Nephron (organoid): ENCODE data around the gene PRKCA.
A peak's percentile ranks its signal among the peaks of the same experiment; 100 is the strongest.

ENCODE experiments used
- H3K27ac Mint-ChIP-seq, 3 experiments: 2 replicates each; pipeline ENCODE4 v1.8.0; 2020; ENCODE audit warnings: mixed read lengths in 3 of 3, mild to moderate bottlenecking in 2 of 3, moderate library complexity in 1 of 3
- H3K27me3 Mint-ChIP-seq: 2 replicates; pipeline ENCODE4 v1.8.0; 2021; ENCODE audit warnings: low read depth, mild to moderate bottlenecking, moderate library complexity, mixed read lengths
- H3K36me3 Mint-ChIP-seq: 2 replicates; pipeline ENCODE4 v1.8.0; 2020; ENCODE audit warnings: low read depth, mixed read lengths
- H3K4me1 Mint-ChIP-seq: 2 replicates; pipeline ENCODE4 v1.8.0; 2020; ENCODE audit warnings: mixed read lengths
- H3K4me3 Mint-ChIP-seq, 3 experiments: 2 replicates each; pipeline ENCODE4 v1.8.0; 2020; ENCODE audit warnings: mild to moderate bottlenecking in 3 of 3, mixed read lengths in 3 of 3, moderate library complexity in 2 of 3
- H3K9me3 Mint-ChIP-seq: 2 replicates; pipeline ENCODE4 v1.8.0; 2020; ENCODE audit warnings: mixed read lengths
- TF ChIP-seq, protein P1 (sequence below), 3 experiments: fragments of 200-600 bp; sonication (generic); IDR thresholded peaks; one replicate each; pipeline ENCODE4 v1.5.0; 2021; ENCODE audit warnings: antibody characterized with exemption in 3 of 3; ENCODE audit not compliant: unreplicated experiment in 3 of 3

PRKCA gene

DNA sequence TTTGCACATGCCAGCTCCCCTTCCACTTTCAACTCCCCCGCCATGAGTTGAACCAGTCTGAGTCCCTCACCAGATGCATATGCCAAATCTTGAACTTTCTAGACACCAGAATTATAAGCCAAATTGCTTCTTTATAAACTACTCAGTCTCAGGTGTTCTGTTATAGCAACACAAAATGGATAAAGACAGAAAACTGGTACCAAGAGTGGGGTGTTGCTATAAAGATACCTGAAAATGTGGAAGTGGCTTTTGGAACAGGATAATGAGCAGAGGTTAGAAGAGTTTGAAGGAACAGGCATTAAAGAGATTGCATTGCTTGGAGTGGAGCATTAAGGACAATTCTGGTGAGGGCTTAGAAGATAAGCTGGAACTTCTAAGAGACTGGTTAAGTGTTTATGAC is 515.3 kb downstream of the PRKCA start:
- H3K27me3 Mint-ChIP-seq = peaks cover 19% of the 10 kb centered on the region
- H3K4me1 Mint-ChIP-seq = no peaks in the 10 kb centered on the region
- no peak overlapping the region for H3K27ac Mint-ChIP-seq
- TF ChIP-seq, protein P1, sequence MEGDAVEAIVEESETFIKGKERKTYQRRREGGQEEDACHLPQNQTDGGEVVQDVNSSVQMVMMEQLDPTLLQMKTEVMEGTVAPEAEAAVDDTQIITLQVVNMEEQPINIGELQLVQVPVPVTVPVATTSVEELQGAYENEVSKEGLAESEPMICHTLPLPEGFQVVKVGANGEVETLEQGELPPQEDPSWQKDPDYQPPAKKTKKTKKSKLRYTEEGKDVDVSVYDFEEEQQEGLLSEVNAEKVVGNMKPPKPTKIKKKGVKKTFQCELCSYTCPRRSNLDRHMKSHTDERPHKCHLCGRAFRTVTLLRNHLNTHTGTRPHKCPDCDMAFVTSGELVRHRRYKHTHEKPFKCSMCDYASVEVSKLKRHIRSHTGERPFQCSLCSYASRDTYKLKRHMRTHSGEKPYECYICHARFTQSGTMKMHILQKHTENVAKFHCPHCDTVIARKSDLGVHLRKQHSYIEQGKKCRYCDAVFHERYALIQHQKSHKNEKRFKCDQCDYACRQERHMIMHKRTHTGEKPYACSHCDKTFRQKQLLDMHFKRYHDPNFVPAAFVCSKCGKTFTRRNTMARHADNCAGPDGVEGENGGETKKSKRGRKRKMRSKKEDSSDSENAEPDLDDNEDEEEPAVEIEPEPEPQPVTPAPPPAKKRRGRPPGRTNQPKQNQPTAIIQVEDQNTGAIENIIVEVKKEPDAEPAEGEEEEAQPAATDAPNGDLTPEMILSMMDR (IDR thresholded peaks at IDR 0.05; ENCODE audit: unreplicated experiment in 3 of 3) = no peak
- H3K4me3 Mint-ChIP-seq = no peak overlapping the region
- peaks cover 7% of the 10 kb centered on the region for H3K9me3 Mint-ChIP-seq
- H3K36me3 Mint-ChIP-seq = no peaks in the 10 kb centered on the region

DNA sequence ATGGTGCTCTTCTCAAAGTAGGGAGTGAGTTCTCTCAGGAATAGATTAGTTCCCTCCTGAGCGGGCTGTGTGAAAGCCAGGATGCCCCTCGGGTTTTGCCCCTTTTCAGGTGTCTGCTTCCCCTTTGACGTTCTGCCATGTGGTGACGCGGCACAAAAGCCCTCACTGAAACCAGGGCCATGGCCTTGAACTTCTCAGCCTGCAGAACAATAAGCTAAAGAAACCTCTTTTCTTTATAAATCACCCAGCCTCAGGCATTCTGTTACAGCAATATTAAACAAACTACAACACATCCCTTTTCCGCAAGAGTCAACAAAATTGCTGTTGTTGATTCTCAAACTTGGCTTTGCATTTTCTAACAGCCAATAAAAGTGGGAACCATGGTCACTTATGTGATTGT is 517.1 kb downstream of the PRKCA start:
- no peaks in the 10 kb centered on the region for H3K36me3 Mint-ChIP-seq
- H3K4me3 Mint-ChIP-seq = no peak overlapping the region
- H3K27me3 Mint-ChIP-seq = peaks cover 11% of the 10 kb centered on the region
- no peaks in the 10 kb centered on the region for H3K4me1 Mint-ChIP-seq
- peaks cover 7% of the 10 kb centered on the region for H3K9me3 Mint-ChIP-seq
- TF ChIP-seq, protein P1 (IDR thresholded peaks at IDR 0.05; ENCODE audit: unreplicated experiment in 3 of 3) = no peak
- H3K27ac Mint-ChIP-seq = no peak overlapping the region

DNA sequence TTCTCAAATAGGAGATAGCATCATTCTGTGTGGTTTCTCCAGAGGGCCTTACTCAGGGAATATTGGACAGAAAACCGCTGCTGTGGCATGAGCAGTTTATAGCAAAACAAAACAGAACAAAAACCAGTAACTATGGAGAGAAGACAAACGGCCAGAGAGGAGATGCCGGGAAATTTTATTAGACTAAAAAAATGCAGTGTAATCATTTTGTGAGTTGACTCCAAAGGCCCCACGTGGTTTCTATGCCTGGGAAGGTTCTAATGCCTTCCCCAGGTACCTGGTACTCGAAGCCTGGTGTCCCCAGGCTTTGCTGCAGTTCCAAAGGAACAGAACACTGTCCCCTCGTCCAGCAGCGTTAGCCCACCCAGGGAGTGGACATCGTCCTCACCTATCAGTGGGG is 519.6 kb downstream of the PRKCA start:
- Mint-ChIP-seq H3K27me3 (peaks cover 3% of the 10 kb centered on the region), H3K4me1 (no peaks in the 10 kb centered on the region)
- TF ChIP-seq, protein P1 (IDR thresholded peaks at IDR 0.05; ENCODE audit: unreplicated experiment in 3 of 3) = no peak

DNA sequence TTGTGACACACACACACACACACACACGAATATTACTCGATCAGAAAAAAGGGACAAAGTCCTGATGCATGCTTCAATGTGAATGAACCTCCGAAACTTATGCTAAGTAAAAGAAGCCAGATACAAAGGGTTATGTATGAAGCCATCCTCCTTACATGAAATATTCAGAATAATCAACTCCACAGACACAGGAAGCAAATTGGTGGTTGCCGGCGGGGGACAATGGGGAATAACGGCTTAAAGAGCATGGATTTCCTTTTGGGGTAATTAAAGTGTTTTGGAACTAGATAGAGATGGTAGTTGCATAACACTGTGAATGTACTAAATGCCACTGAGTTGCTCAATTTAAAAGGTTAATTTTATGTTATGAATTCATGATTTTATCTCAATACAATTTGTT is 524.4 kb downstream of the PRKCA start:
- Mint-ChIP-seq H3K4me3 (no peak overlapping the region), H3K27me3 (peaks cover 10% of the 10 kb centered on the region), H3K9me3 (no peaks in the 10 kb centered on the region), H3K36me3 (no peaks in the 10 kb centered on the region), H3K27ac (no peak overlapping the region), H3K4me1 (peaks cover 12% of the 10 kb centered on the region)
- TF ChIP-seq, protein P1 (IDR thresholded peaks at IDR 0.05; ENCODE audit: unreplicated experiment in 3 of 3) = no peak

More for the DNA sequence above, 519.6 kb downstream of the PRKCA start:
- peaks cover 7% of the 10 kb centered on the region for H3K9me3 Mint-ChIP-seq
- no peak overlapping the region for H3K27ac Mint-ChIP-seq
- H3K36me3 Mint-ChIP-seq = no peaks in the 10 kb centered on the region
- H3K4me3 Mint-ChIP-seq = no peak overlapping the region

DNA sequence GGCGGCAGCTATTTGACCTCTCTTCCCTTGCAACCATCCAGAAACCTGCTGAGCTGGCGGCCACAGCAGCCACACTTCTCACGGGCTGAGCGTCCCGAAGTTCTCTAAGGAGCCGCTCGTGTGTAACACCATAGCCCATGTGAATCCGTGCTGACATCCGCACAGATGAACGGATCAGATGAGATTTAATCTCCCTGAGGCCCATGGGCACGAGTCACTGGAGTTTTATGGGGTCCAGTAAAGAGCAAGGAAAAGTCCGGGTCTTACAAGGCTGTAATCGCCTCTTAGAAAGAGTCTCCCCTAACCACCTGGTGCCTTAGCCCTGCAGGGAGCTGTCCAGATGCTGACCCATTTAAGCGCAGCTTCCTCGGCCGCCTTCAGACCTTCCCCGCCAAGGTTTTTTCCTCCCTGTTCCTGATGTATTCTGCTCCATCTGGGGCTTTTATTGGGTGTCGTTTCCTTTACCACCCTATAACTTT is 527.0 kb downstream of the PRKCA start:
- peak overlapping the region in 1 of 3 experiments; percentile 20 for H3K4me3 Mint-ChIP-seq
- peak overlapping the region in 1 of 3 experiments; percentile 4 for H3K27ac Mint-ChIP-seq
- TF ChIP-seq, protein P1 (IDR thresholded peaks at IDR 0.05; ENCODE audit: unreplicated experiment in 3 of 3) = no peak
- H3K4me1 Mint-ChIP-seq = peaks cover 12% of the 10 kb centered on the region
- no peaks in the 10 kb centered on the region for H3K36me3 Mint-ChIP-seq
- peaks cover 34% of the 10 kb centered on the region for H3K27me3 Mint-ChIP-seq
- H3K9me3 Mint-ChIP-seq = no peaks in the 10 kb centered on the region

DNA sequence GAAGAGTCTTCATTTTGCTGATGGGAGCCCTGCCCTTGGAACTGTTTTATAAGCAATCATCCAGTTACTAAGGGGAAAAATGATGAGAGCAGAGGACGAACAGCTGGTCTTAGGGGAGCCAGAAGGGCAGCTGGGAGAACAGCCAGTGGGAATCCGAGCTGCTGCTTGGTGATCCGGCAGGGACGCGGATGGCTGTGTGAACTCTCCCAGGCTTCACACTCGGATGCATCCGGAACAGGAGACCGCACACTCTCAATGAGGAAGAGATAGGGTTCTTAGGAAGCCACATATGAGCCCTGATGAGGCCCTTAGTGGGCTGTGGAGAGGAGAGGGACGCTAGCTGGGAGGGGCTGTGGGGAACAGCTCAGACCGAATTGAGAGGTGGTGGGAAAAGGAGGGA is 527.5 kb downstream of the PRKCA start:
- Mint-ChIP-seq H3K36me3 (no peaks in the 10 kb centered on the region), H3K9me3 (no peaks in the 10 kb centered on the region), H3K4me3 (no peak overlapping the region), H3K27ac (no peak overlapping the region), H3K4me1 (peaks cover 12% of the 10 kb centered on the region), H3K27me3 (peaks cover 37% of the 10 kb centered on the region)
- TF ChIP-seq, protein P1 (IDR thresholded peaks at IDR 0.05; ENCODE audit: unreplicated experiment in 3 of 3) = no peak
